Pancreas (tissue), 10 donors: ENCODE data around the gene CEBPZOS. TPM values are rescaled to one million over a fixed set of nuclear protein-coding genes. Genes with fewer than 3 reads are reported as not detected.

ENCODE experiments used
- ATAC-seq, 4 donors: fragments of 200-7000 bp; cut with Tn5 transposase; one replicate each; pipeline versions ENCODE4 v1.8.0 to v1.9.1; 2020; ENCODE audit warnings: mild to moderate bottlenecking in 4 of 4, moderate library complexity in 4 of 4
- DNase-seq, 6 donors: peaks; one replicate each; pipeline ENCODE4 v3.0.0-alpha.2; 2020
- FAIRE-seq: peaks from 2 replicates; lab custom pipeline; 2012; peaks lifted over from hg19 to GRCh38; lab: Jason Lieb, UNC
- H3K27ac ChIP-seq, 4 donors: fragments of 200-600 bp; sonication (generic); 1 replicate in 3 of 4; 2 replicates in 1 of 4; pipeline versions ENCODE4 v1.5.0 to v1.8.0; 2020
- H3K27me3 ChIP-seq, 4 donors: fragments of 200-600 bp; one replicate each; pipeline ENCODE4 v1.8.0; 2021
- H3K36me3 ChIP-seq, 3 donors: fragments of 200-600 bp; sonication (generic) in 1 of 3; one replicate each; pipeline versions ENCODE4 v1.5.0 to v1.8.0; 2020 to 2021
- H3K4me1 ChIP-seq, 3 donors: fragments of 200-600 bp; one replicate each; pipeline ENCODE4 v1.8.0; 2021
- H3K4me3 ChIP-seq, 4 donors: fragments of 200-600 bp; sonication (generic) in 2 of 4; one replicate each; pipeline versions ENCODE4 v1.5.0 to v1.8.0; 2020 to 2021
- H3K9me3 ChIP-seq, 4 donors: fragments of 200-600 bp; one replicate each; pipeline ENCODE4 v1.8.0; 2021
- CTCF ChIP-seq, 4 donors: fragments of 200-600 bp; sonication (generic) in 3 of 4; IDR thresholded peaks; one replicate each; pipeline versions ENCODE4 v1.5.0 to v1.8.0; 2021; ENCODE audit warnings: antibody characterized with exemption in 4 of 4
- WGBS, 2 donors: extraction: QIAGEN DNeasy Blood & Tissue Kit; methylation state at CpG; one replicate each; pipeline ENCODE4 v1.1.7; 2013; 5-methylcytosine and 5-hydroxymethylcytosine counted together
- intact Hi-C, 3 donors: fragments of 100-400 bp; cut with DNase I; formaldehyde crosslinking; loops; one replicate each; pipeline versions ENCODE4 v1.11.1 to v1.14.2; 2022
- polyA plus RNA-seq, 2 donors: library from polyadenylated mRNA; stranded (reverse); fragments of 200-250 nt; gene quantifications; one replicate each; pipeline ENCODE4 v1.2.3, GENCODE V29; 2013
- total RNA-seq, 6 donors: library from RNA; stranded (reverse); fragmentation: NEBNext Ultra II Directional in 4 of 6; extraction: Animal tissue kit (Norgen Biotek cat#: 25700) in 4 of 6; gene quantifications; one replicate each; pipeline versions ENCODE4 v1.2.1 to v1.2.4, GENCODE V29; 2021 to 2023
- donor health status: healthy with polysubstance abuse.
- donor health status: DM: no; HTN: no; CAD: no; lungs with moderate emphysema.
- donor health status: DM: no; HTN: no; CAD: no.
- donor health status: control.
- donor health status: control.
- donor health status: Bipolar disorder and iron deficiency.
- donor health status: DM: yes; HTN: yes; CAD: no.
- donor health status: DM: no; HTN: no; CAD: no.
- donor health status: DM: no; HTN: no; CAD: no.
- donor health status: DM: yes; HTN: yes; CAD: no.

CEBPZOS gene
- total RNA-seq: 10 to 100 TPM; 13.7 to 19.7 (median 15.7) TPM
- polyA plus RNA-seq: 10 to 100 TPM; 23.4 to 35.3 TPM

- peak within 1 kb of the TSS; percentile 28 to 89 (median 79) for H3K27ac ChIP-seq
- peak; percentile 75 to 96 (median 85) for DNase-seq
- TF ChIP-seq CTCF (IDR thresholded peaks at IDR 0.05): no peak
- no peaks in the 10 kb centered on the region for H3K9me3 ChIP-seq
- peaks cover 0 to 8% (median 5%) of the 10 kb centered on the region in 3 donors for H3K36me3 ChIP-seq
- peaks cover 0 to 6% (median 0%) of the 10 kb centered on the region in 3 donors for H3K4me1 ChIP-seq
- peak; percentile 92 to 96 (median 94) for ATAC-seq
- intact Hi-C loops: no loop called here
- H3K27me3 ChIP-seq: no peaks in the 10 kb centered on the region
- WGBS, 2 donors: 0 to 1% methylated on average over 72 of the region's 72 CpGs
- no peak for FAIRE-seq
- peak within 1 kb of the TSS; percentile 43 to 76 (median 64) for H3K4me3 ChIP-seq
Measured at GRCh38 chr2:37196320-37197195, at the start of gene CEBPZOS. Gene CEBPZOS, plus strand, starts transcription at chr2:37196496. Its CDS starts 3,209 bp downstream, at chr2:37199705.

- peak; percentile 45 to 73 (median 52) for ATAC-seq
- TF ChIP-seq CTCF (IDR thresholded peaks at IDR 0.05): no peak
- H3K36me3 ChIP-seq: peaks cover 0 to 33% (median 5%) of the 10 kb centered on the region in 3 donors
- H3K9me3 ChIP-seq: no peaks in the 10 kb centered on the region
- WGBS, 2 donors: 50 to 60% methylated on average over 7 of the region's 7 CpGs
- FAIRE-seq: no peak
- H3K27me3 ChIP-seq: no peaks in the 10 kb centered on the region
- peaks cover 0 to 14% (median 9%) of the 10 kb centered on the region in 3 donors for H3K4me1 ChIP-seq
- DNase-seq: peak in 1 of 6 donors; percentile 21
- H3K4me3 ChIP-seq: no peak overlapping the region
- intact Hi-C loops: no loop called here
- H3K27ac ChIP-seq: peak overlapping the region in 1 of 4 donors; percentile 28
Measured at GRCh38 chr2:37148325-37148724, 48.0 kb upstream of the CEBPZOS start.

- WGBS, 2 donors: 6 to 8% methylated on average over 6 of the region's 6 CpGs
- Histone ChIP-seq H3K27ac (no peak overlapping the region), H3K27me3 (no peaks in the 10 kb centered on the region), H3K4me1 (peaks cover 0 to 14% (median 9%) of the 10 kb centered on the region in 3 donors), H3K36me3 (peaks cover 0 to 24% (median 5%) of the 10 kb centered on the region in 3 donors), H3K9me3 (no peaks in the 10 kb centered on the region), H3K4me3 (no peak overlapping the region)
- intact Hi-C loops: no loop called here
- ATAC-seq (peak in 3 of 4 donors; percentile 12 to 61 (median 58)), DNase-seq (no peak), FAIRE-seq (no peak)
- TF ChIP-seq CTCF (IDR thresholded peaks at IDR 0.05): no peak
Measured at GRCh38 chr2:37149626-37150322, 46.5 kb upstream of the CEBPZOS start.

GRCh38 chr2:37153224-37153623 is 43.1 kb upstream of the CEBPZOS start:
- Histone ChIP-seq H3K4me1 (peaks cover 0 to 22% (median 18%) of the 10 kb centered on the region in 3 donors), H3K27ac (no peak overlapping the region), H3K4me3 (no peak overlapping the region), H3K27me3 (no peaks in the 10 kb centered on the region), H3K36me3 (no peaks in the 10 kb centered on the region), H3K9me3 (no peaks in the 10 kb centered on the region)
- FAIRE-seq (no peak), ATAC-seq (no peak), DNase-seq (no peak)
- intact Hi-C loops: no loop called here
- WGBS, 2 donors: 87 to 96% methylated on average over 5 of the region's 5 CpGs
- no peak for TF ChIP-seq CTCF (IDR thresholded peaks at IDR 0.05)
